Epithelial cell of proximal tubule (primary cell): ENCODE data around the gene ADNP2. TPM values are rescaled to one million over a fixed set of nuclear protein-coding genes. Genes with fewer than 3 reads are reported as not detected.

Source experiments
- DNase-seq: peaks from one replicate; pipeline ENCODE4 v3.0.0-alpha.2; 2011; ENCODE audit warnings: low read depth
- H3K4me3 ChIP-seq: 2 replicates; pipeline ENCODE4 v1.5.1; 2011; ENCODE audit warnings: low read depth, mild to moderate bottlenecking, low read length
- CTCF ChIP-seq: conservative IDR thresholded peaks from 2 replicates; pipeline ENCODE4 v1.5.1; 2012; ENCODE audit warnings: low read depth, mild to moderate bottlenecking, low read length
- total RNA-seq: library from RNA; depleted of rRNA; stranded (reverse); fragments of >200 nt; gene quantifications from 2 replicates; pipeline ENCODE4 v1.2.3, GENCODE V29; 2015

ADNP2 gene
- total RNA-seq = 19.4 and 22.7 TPM in 2 replicates

- peak; percentile 83 for DNase-seq
- TF ChIP-seq CTCF = no peak
- H3K4me3 ChIP-seq = peak within 1 kb of the TSS; percentile 83
These were observed at the start of gene ADNP2 for GRCh38 chr18:80108739-80109675. Gene ADNP2 (plus strand): TSS chr18:80109262. CDS start chr18:80117543, 8,281 bp downstream.

- no peak for DNase-seq
- no peak overlapping the region for H3K4me3 ChIP-seq
- TF ChIP-seq CTCF = no peak
These were observed 49.1 kb upstream of the ADNP2 start for GRCh38 chr18:80059945-80060344.

DNA sequence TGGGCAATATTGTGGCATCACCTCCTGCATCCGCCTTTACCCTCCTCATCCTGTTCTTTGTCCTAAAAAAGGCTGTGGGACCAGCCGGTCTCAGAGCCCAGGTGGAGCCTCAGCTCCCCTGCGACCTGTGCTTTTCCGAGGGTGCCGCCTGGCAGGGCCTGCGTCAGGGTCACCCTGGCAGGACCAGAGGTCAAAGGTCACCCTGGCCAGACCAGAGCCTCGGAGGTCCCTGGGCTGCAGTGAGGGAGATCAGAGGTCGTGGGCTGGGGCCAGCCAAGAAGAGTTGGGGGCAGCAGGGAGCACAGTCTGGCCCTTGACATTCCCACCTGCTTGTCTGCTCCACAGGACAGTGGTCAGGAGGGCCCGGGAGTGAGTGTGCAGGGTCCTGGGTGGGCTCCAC is 43.4 kb upstream of the ADNP2 start:
- no peak for DNase-seq
- H3K4me3 ChIP-seq = no peak overlapping the region
- no peak for TF ChIP-seq CTCF

DNA sequence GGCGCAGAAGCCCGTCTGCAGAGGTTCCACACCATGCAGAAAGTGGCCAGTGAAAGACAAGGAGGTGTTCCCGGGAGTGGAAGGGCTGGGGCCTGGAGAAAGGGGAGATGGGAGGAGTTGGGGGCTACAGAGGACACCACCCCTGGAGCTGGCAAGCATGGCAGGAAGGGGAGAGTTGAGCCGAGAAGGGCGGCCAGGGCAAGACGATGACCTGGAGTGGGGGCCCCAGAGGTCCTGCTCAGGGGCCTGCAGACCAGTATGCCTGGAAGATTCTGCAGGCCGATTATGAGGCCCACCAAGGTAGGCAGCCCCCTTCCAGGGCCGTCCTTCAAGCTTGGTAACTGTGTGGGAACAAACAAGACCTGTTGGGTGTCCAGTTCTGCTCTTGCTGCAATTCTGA is 41.7 kb upstream of the ADNP2 start:
- DNase-seq = no peak
- TF ChIP-seq CTCF = no peak
- no peak overlapping the region for H3K4me3 ChIP-seq

DNA sequence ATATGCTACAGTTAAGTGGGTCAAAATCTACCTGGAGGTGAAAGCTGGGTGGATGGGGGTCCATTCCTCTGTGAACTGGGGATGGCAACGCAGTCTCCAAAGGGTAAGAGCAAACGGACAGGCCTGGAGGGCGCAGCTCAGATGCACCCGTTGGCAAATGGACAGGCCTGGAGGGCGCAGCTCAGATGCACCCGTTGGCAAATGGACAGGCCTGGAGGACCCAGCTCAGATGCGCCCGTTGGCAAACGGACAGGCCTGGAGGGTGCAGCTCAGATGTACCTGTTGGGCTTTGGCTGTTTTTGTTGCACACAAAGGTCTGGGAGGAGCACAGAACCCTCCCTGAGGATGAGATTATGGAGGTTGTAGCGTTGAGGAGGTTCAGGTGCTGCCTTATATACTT is 41.2 kb upstream of the ADNP2 start:
- no peak for DNase-seq
- H3K4me3 ChIP-seq = no peak overlapping the region

DNA sequence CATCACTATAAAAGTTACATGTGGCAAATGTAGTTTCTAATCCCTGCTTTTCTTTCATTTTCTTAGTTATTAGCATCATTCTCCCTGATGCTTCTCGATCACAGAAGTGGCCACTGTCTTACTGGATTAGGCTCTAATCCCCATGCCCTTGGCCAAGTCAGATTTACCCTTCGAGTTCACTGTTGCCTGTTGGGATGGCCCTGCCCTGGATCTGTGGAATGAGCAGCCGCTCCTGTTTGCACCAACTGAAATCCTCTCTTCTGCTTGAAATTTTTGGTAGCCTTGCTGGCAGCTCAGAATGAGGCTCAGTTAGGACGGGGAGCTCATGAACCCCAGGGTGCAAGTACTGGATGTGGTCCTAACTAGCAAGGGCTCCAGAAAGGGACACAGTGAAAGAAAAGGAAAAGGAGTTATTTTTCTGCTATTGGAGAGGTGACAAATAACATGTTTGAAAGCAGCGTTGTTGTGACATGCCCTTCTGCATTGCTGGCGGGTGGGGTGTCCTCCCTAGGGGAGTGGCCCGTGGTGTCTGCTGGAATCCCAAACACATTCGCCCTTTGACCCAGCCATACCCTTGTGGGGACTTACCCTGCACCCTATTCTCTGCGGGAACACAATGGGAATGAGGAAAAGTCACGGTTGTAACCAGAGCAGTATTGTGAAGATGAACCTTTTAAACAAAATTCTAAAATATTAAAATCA is 40.3 kb upstream of the ADNP2 start:
- TF ChIP-seq CTCF = no peak
- no peak for DNase-seq
- H3K4me3 ChIP-seq = no peak overlapping the region

More for the DNA sequence above, 41.2 kb upstream of the ADNP2 start:
- TF ChIP-seq CTCF = no peak
